Stomach (tissue), 4 donors: ENCODE results near the gene TPPP.

Source experiments
- POLR2A ChIP-seq, 4 donors: fragments of 450-650 bp; IDR thresholded peaks; one replicate each; pipeline ENCODE4 v1.6.1; 2016; ENCODE audit warnings: antibody characterized with exemption in 4 of 4, control low read depth in 2 of 4, mild to moderate bottlenecking in 1 of 4, moderate library complexity in 1 of 4
- POLR2AphosphoS5 ChIP-seq, 3 donors: sonication (generic); formaldehyde crosslinking; IDR thresholded peaks; one replicate each; pipeline ENCODE4 v1.6.1; 2016; ENCODE audit warnings: antibody characterized with exemption in 3 of 3
- TF ChIP-seq, protein P1 (sequence below), 7 experiments: fragments of 450-650 bp in 4 of 7; fragments of 200-600 bp in 3 of 7; sonication (generic) in 3 of 7; IDR thresholded peaks; one replicate each; pipeline ENCODE4 v1.5.1; 2016 to 2019; ENCODE audit warnings: antibody characterized with exemption in 7 of 7, control low read depth in 2 of 7, mild to moderate bottlenecking in 1 of 7

DNA sequence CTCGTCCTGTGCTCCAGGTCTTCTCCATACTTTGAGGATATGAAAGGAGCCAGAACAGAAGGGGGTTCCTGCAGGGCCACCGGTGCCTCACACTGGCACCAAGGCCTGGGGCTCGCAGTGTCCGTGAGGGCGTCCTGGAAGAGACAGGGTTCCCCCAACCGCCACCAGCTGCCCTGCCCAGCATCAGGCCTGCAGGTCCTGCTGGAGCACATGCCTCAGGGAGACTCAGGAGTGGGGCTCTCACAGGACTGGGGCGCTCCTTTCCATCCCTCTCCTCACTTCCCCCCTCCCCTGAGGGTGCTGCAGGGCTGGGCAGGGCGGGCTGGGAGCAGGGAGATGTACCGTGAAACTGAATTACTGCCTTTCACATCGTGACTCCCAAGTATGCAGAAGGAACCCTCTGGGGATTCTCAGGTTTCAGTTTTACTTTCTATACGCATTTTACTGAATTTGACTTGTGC, 49.3 kb downstream of the TPPP start:
- no peak for TF ChIP-seq POLR2AphosphoS5 (IDR thresholded peaks at IDR 0.05)
- TF ChIP-seq, protein P1, sequence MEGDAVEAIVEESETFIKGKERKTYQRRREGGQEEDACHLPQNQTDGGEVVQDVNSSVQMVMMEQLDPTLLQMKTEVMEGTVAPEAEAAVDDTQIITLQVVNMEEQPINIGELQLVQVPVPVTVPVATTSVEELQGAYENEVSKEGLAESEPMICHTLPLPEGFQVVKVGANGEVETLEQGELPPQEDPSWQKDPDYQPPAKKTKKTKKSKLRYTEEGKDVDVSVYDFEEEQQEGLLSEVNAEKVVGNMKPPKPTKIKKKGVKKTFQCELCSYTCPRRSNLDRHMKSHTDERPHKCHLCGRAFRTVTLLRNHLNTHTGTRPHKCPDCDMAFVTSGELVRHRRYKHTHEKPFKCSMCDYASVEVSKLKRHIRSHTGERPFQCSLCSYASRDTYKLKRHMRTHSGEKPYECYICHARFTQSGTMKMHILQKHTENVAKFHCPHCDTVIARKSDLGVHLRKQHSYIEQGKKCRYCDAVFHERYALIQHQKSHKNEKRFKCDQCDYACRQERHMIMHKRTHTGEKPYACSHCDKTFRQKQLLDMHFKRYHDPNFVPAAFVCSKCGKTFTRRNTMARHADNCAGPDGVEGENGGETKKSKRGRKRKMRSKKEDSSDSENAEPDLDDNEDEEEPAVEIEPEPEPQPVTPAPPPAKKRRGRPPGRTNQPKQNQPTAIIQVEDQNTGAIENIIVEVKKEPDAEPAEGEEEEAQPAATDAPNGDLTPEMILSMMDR (IDR thresholded peaks at IDR 0.05) = no peak
- TF ChIP-seq POLR2A (IDR thresholded peaks at IDR 0.05) = no peak
